Activated T-cell treated with anti-CD3 and anti-CD28 coated beads for 4 hours (primary cell): Measurements from ENCODE around the gene C8A.

ENCODE experiments used
- DNase-seq: peaks from one replicate; pipeline ENCODE4 v3.0.0-alpha.2; 2020

The C8A gene

GRCh38 chr1:56897150-56898004 is 42.8 kb downstream of the C8A start:
- no peak for DNase-seq

GRCh38 chr1:56898005-56898373 is 43.4 kb downstream of the C8A start:
- no peak for DNase-seq

GRCh38 chr1:56898879-56899278 is 44.3 kb downstream of the C8A start:
- DNase-seq, result no peak

- DNase-seq, result no peak
Measured at GRCh38 chr1:56901716-56902115, 47.1 kb downstream of the C8A start.

GRCh38 chr1:56903778-56904177 is 49.2 kb downstream of the C8A start:
- DNase-seq, result no peak

- no peak for DNase-seq
Measured at GRCh38 chr1:56904663-56905397, 50.2 kb downstream of the C8A start.

- no peak for DNase-seq
Measured at GRCh38 chr1:56905667-56906066, 51.1 kb downstream of the C8A start.

GRCh38 chr1:56908619-56909221 is 54.1 kb downstream of the C8A start:
- no peak for DNase-seq

- DNase-seq, result no peak
Measured at GRCh38 chr1:56910441-56910985, 55.9 kb downstream of the C8A start.

- no peak for DNase-seq
Measured at GRCh38 chr1:56911098-56911938, 56.7 kb downstream of the C8A start.

GRCh38 chr1:56912325-56912724 is 57.7 kb downstream of the C8A start:
- DNase-seq, result no peak

- no peak for DNase-seq
Measured at GRCh38 chr1:56915960-56916359, 61.4 kb downstream of the C8A start.

DNA sequence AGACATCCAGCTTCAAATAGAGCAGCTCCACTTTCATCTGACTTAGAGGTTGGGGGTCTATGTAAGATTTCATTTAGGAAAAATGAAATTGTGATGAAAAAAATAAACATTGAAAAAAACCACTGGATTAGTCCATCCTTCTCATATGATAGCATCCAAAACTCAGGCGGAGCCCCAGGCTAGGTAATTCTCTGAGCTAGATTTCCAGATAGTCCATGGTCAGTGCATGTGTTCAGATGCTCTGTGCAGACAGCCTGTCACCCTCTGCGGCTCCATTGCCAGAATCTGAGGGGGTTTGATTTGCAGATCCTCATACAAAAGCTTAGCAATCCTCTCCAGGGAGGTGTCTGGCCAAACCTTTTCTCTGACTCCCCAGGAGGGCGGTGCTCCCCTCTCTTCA is 62.0 kb downstream of the C8A start:
- no peak for DNase-seq

DNA sequence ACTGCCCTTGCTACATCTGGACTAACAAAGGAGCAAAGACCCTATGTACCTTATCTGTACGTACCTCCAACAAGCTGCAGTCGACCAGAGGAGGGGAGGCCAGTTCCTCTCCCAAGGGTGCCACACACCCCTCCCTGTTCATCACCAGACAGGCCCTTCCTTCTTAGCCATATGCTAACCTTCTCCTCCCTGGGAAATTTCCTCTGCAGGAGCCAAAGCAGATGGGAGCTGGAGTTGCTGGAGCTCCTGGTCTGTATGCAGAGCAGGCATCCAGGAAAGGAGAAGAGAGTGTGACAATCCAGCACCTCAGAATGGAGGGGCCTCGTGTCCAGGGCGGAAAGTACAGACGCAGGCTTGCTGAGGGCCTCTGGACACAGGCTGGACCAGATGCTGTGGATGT is 62.8 kb downstream of the C8A start:
- DNase-seq, result no peak

- no peak for DNase-seq
Measured at GRCh38 chr1:56920591-56921001, 66.0 kb downstream of the C8A start.

DNA sequence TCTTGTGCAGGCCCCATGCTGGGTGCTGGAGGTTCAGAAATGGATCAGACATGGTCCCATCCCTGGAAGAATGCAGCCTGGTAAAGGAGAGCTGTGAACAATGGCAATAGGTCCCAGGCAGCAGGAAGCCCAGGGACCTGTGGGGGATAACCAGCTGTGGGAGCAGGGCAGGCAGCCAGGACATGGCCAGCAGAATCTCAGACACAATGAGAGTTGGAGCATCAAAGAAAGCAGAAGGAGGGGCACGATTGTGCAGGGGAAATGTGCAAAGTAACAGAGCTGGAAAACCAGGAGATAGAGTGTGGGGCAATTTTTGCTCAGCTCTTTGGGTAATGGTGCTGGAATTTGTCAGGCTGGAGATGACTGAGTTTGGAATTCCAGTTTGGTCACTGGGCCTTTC is 66.9 kb downstream of the C8A start:
- DNase-seq, result no peak

DNA sequence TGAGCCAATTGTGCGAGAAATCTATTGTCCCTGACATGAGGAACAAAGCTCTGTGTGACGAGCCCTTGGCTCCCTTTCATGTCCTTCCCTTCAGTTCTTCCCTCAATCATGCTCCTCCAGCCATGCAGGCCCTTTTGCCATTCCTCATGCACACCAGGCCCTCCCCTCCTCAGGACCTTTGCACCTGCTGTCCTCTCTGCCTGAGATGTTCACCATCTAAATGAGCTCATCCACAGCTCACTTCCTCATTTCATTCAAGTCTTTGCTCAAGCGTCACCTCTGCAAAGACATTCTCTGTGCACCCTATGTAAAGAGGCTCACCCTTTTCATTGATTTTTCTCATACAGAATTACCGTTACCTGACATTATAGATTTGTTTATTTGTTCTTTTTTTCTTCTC is 67.5 kb downstream of the C8A start:
- no peak for DNase-seq

DNA sequence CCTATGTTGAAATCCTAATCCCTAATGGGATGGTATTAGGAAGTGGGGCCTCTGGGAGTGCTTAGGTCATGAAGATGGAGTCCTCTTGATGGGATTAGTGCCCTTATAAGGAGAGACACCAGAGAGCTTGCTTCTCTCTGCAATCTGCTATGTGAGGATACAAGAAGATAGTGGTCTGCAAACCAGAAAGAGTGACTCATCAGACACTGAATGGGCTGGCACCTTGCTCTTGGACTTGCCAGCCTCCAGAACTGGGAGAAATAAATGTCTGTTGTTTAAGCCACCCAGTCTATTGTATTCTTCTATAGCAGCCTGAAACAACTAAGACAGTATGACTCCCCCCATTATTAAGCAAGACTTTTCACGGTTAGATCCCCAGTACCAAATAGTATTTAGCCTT is 67.9 kb downstream of the C8A start:
- no peak for DNase-seq

DNA sequence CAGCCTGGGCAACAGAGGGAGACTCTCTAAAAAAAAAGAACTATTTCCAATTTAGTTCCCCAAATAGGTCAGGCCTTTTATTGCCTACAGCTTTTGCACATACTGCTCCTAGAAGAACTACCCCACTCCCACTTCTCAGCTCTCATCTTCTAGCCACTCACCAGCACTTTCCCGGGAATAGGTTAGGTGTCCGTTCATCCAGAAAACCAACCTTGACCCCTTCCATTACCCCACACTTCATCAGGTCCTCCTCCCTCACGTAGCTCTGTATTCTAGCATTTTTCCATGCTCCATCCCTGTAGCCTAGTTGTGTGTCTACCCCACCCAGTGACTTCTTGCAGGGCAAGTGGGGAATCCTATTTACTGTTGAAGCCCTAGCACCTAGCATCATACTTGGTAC is 68.6 kb downstream of the C8A start:
- no peak for DNase-seq

DNA sequence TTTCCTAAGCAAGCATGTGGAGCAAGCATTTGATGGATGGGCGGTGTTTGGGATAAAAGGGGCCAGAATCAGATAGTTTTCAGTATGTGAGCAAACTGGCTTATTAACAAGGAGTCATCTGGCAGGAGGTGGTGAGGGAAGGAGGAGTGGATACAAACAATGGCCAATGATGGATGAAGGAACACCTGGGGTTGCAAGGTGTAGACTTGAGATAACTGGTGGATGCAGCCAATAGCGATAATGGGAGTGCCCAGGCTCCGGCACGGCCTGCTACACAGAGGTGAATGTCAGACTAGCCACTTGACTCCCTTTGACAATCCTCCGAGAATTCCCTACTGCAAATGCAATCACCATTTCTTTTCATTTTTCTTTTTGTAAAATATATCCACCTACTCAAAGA is 69.5 kb downstream of the C8A start:
- no peak for DNase-seq

- DNase-seq, result no peak
Measured at GRCh38 chr1:56925193-56925592, 70.6 kb downstream of the C8A start.

- no peak for DNase-seq
Measured at GRCh38 chr1:56927171-56927570, 72.6 kb downstream of the C8A start.

DNA sequence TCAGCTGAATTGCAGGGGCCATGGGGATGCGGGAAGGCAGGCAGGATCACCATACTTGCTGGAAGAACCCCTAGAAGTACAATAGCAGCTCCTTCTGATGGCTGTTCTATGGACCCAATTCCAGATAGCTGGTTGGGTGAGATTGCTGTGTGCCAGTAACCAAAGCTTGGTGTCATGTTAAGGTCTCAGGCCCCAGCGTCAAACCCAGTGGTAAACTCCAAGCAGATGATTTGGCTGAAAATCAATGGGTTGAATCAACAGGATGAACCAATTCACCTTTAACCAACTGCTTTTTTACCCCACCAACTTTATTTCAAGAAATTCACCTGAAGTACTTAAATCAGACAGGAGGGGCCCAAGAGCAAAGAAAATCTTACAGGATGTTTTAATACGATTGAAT is 73.4 kb downstream of the C8A start:
- no peak for DNase-seq
